Activated T-cell treated with anti-CD3 and anti-CD28 coated beads, Interleukin-2, amount 50 U/mL, for 72 hours (primary cell): ENCODE measurements around the gene KLHL29. TPM values are rescaled to one million over a fixed set of nuclear protein-coding genes. Genes with fewer than 3 reads are reported as not detected.

Experiments
- ATAC-seq, 2 donors: fragments of 150-1000 bp; cut with Tn5 transposase; replicated peaks in 1 of 2; 2 replicates each; pipeline ENCODE4 v1.10.0; 2021; ENCODE audit warnings: moderate library complexity in 2 of 2, mild to moderate bottlenecking in 1 of 2
- DNase-seq, 2 donors: peaks; one replicate each; pipeline ENCODE4 v3.0.0; 2021 to 2022; ENCODE audit warnings: mixed read lengths in 1 of 2
- H3K27ac Mint-ChIP-seq: one replicate; pipeline ENCODE4 v1.8.0; 2022; ENCODE audit warnings: mild to moderate bottlenecking, moderate library complexity, mixed read lengths
- H3K27me3 Mint-ChIP-seq: one replicate; pipeline ENCODE4 v1.8.0; 2022; ENCODE audit warnings: low read depth, mixed read lengths
- H3K36me3 Mint-ChIP-seq, 2 donors: one replicate each; pipeline ENCODE4 v1.8.0; 2022; ENCODE audit warnings: mixed read lengths in 2 of 2, mild to moderate bottlenecking in 1 of 2; ENCODE audit not compliant: insufficient read depth in 2 of 2
- H3K4me1 Mint-ChIP-seq: one replicate; pipeline ENCODE4 v1.8.0; 2022; ENCODE audit warnings: low read depth, mixed read lengths
- H3K4me3 Mint-ChIP-seq, 2 donors: one replicate each; pipeline ENCODE4 v1.8.0; 2022; ENCODE audit warnings: mild to moderate bottlenecking in 2 of 2, mixed read lengths in 2 of 2, moderate library complexity in 2 of 2
- H3K9me3 Mint-ChIP-seq, 2 donors: one replicate each; pipeline ENCODE4 v1.8.0; 2022; ENCODE audit warnings: mixed read lengths in 2 of 2
- total RNA-seq, 2 donors: library from RNA; stranded (reverse); gene quantifications; one replicate each; pipeline ENCODE4 v1.2.3, GENCODE V29; 2022

KLHL29 gene
- total RNA-seq, 2 donors from 2014 or later = 2.5 to 4.0 TPM

- H3K27me3 Mint-ChIP-seq = no peaks in the 10 kb centered on the region
- no peak for ATAC-seq
Measured at GRCh38 chr2:23686405-23687029, 301.5 kb downstream of the KLHL29 start.

GRCh38 chr2:23687214-23687613 is 302.2 kb downstream of the KLHL29 start:
- ATAC-seq = no peak

More at GRCh38 chr2:23686405-23687029, 301.5 kb downstream of the KLHL29 start:
- Mint-ChIP-seq H3K4me1 (peaks cover 4% of the 10 kb centered on the region), H3K27ac (no peak overlapping the region), H3K36me3 (no peaks in the 10 kb centered on the region), H3K4me3 (no peak overlapping the region), H3K9me3 (no peaks in the 10 kb centered on the region)
- no peak for DNase-seq

DNA sequence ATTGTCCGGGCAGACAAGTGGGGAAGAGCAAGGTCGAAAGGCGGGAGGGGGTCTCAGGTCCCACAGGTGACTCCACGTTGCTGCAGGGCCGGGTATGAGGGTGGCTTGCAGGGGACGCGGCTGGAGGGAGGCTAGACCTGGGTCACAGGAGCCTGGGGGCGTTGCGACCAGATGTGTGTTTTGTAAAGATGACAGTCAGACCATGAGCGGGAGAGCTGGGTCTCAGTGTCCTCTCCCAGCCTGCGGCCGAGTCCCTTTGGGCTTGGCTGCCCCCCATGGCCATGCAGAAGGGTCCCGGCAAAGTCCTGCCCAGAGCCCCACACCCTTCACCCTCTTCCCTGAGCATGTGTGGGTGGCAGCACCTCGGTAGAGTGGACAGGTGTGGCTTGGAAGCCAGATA is 302.7 kb downstream of the KLHL29 start:
- Mint-ChIP-seq H3K4me3 (no peak overlapping the region), H3K36me3 (no peaks in the 10 kb centered on the region), H3K4me1 (peaks cover 4% of the 10 kb centered on the region), H3K27me3 (no peaks in the 10 kb centered on the region), H3K9me3 (no peaks in the 10 kb centered on the region), H3K27ac (no peak overlapping the region)
- no peak for ATAC-seq
- no peak for DNase-seq

More at GRCh38 chr2:23687214-23687613, 302.2 kb downstream of the KLHL29 start:
- Mint-ChIP-seq H3K27me3 (no peaks in the 10 kb centered on the region), H3K9me3 (no peaks in the 10 kb centered on the region), H3K36me3 (no peaks in the 10 kb centered on the region), H3K27ac (no peak overlapping the region), H3K4me3 (no peak overlapping the region), H3K4me1 (peaks cover 4% of the 10 kb centered on the region)
- DNase-seq = no peak

- Mint-ChIP-seq H3K36me3 (no peaks in the 10 kb centered on the region), H3K4me1 (peaks cover 4% of the 10 kb centered on the region), H3K4me3 (no peak overlapping the region), H3K9me3 (no peaks in the 10 kb centered on the region), H3K27ac (no peak overlapping the region), H3K27me3 (no peaks in the 10 kb centered on the region)
- DNase-seq (no peak), ATAC-seq (no peak)
Measured at GRCh38 chr2:23688486-23689130, 303.6 kb downstream of the KLHL29 start.

DNA sequence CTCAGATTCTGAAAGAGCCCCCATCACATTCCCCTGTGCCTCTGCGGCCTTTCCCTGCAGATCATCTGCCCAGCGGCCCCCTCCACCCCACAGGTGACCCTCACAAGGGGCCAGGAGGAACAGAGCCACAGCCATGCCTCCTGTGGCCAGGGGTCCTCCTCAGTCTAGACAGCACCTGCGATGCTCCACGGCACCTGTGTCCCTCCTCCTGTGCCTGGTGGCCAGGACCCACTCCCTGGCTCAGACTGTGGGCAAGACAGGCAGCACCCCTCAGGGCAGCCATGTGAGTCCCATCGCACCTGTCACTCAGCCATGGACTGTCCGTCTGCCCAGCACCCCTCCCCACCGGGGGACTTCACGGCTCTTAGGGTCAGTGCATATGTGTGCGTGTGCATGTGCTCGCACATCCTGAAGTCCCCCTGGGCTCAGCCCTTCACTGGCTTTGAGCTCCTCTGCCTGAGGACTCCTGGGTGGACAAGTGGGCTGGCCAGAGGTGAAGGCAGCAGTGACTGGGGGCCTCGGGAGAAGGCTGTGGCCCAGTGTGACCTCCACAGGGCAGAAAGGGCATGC is 304.2 kb downstream of the KLHL29 start:
- H3K4me3 Mint-ChIP-seq = no peak overlapping the region
- H3K36me3 Mint-ChIP-seq = no peaks in the 10 kb centered on the region
- H3K27ac Mint-ChIP-seq = no peak overlapping the region
- DNase-seq = no peak
- H3K9me3 Mint-ChIP-seq = no peaks in the 10 kb centered on the region
- peaks cover 4% of the 10 kb centered on the region for H3K4me1 Mint-ChIP-seq
- no peak for ATAC-seq
- no peaks in the 10 kb centered on the region for H3K27me3 Mint-ChIP-seq

DNA sequence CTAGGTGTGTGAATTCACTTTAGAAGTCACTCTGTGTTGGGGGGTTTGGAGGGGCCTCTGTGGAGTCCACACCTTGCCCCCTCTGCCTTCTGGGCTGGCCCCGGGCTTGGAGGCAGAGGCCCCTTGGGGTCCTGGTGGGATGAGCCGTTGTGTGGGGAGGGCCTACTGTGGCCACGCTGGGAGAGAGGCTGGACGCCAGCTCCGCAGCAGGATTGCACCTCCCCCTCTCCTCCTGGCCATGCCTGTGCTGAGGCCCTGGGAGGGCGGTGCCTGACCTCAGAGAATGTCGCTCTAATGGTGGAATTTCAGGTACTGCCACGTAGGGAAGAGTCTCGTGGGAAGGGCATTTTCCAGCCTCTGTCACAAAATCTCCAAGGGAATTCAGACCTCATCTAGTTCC is 304.9 kb downstream of the KLHL29 start:
- DNase-seq = no peak
- Mint-ChIP-seq H3K27me3 (no peaks in the 10 kb centered on the region), H3K36me3 (no peaks in the 10 kb centered on the region), H3K4me3 (no peak overlapping the region), H3K27ac (no peak overlapping the region), H3K4me1 (peaks cover 4% of the 10 kb centered on the region), H3K9me3 (no peaks in the 10 kb centered on the region)
- ATAC-seq = no peak

DNA sequence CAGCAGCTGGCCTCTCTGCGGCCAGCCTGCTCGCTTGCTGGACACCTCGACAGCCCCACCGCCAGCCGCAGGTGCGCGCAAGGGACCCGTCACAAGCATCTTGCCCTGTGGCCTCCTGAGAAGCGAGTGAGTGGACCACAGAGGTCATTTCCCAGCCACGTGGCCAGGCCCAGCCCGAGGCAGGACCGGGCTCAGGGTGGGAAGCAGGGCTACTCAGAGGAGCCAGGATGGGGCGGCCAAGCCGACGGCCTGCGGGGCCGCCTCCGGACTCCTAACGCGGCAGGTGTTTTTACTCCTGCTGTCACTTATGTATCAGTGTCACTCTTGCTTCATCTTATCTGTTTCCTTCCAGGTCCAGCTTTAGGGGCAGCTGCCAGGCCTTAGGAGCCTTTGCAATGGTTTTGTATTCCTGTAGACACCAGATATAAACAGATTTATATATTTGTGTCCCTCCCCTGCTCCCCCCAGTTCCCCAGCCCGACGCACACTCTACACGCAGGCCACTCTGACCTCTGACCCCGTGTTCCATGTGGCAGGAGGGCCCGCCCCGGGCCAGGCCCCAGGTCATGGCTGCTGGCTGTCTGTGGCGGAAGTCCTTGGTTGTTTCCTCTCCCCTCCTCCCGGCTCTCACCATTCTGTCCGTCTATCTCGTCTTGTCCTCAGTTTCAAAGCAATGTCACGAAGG is 305.6 kb downstream of the KLHL29 start:
- ATAC-seq = no peak
- Mint-ChIP-seq H3K9me3 (no peaks in the 10 kb centered on the region), H3K27ac (no peak overlapping the region), H3K4me3 (no peak overlapping the region), H3K36me3 (no peaks in the 10 kb centered on the region), H3K27me3 (no peaks in the 10 kb centered on the region), H3K4me1 (peaks cover 4% of the 10 kb centered on the region)
- no peak for DNase-seq

GRCh38 chr2:23691106-23691470 is 306.1 kb downstream of the KLHL29 start:
- no peak for DNase-seq
- H3K4me1 Mint-ChIP-seq = peaks cover 3% of the 10 kb centered on the region
- H3K36me3 Mint-ChIP-seq = no peaks in the 10 kb centered on the region
- no peak overlapping the region for H3K4me3 Mint-ChIP-seq
- H3K27me3 Mint-ChIP-seq = no peaks in the 10 kb centered on the region
- ATAC-seq = no peak
- no peaks in the 10 kb centered on the region for H3K9me3 Mint-ChIP-seq
- H3K27ac Mint-ChIP-seq = no peak overlapping the region

GRCh38 chr2:23691565-23691964 is 306.6 kb downstream of the KLHL29 start:
- Mint-ChIP-seq H3K36me3 (no peaks in the 10 kb centered on the region), H3K27ac (no peak overlapping the region)

GRCh38 chr2:23692263-23692662 is 307.3 kb downstream of the KLHL29 start:
- Mint-ChIP-seq H3K4me3 (no peak overlapping the region), H3K27ac (no peak overlapping the region), H3K4me1 (no peaks in the 10 kb centered on the region), H3K36me3 (no peaks in the 10 kb centered on the region), H3K27me3 (no peaks in the 10 kb centered on the region), H3K9me3 (no peaks in the 10 kb centered on the region)
- ATAC-seq = no peak
- no peak for DNase-seq

More at GRCh38 chr2:23691565-23691964, 306.6 kb downstream of the KLHL29 start:
- H3K4me3 Mint-ChIP-seq = no peak overlapping the region
- H3K4me1 Mint-ChIP-seq = no peaks in the 10 kb centered on the region
- no peaks in the 10 kb centered on the region for H3K9me3 Mint-ChIP-seq
- H3K27me3 Mint-ChIP-seq = no peaks in the 10 kb centered on the region
- ATAC-seq = no peak
- DNase-seq = no peak

DNA sequence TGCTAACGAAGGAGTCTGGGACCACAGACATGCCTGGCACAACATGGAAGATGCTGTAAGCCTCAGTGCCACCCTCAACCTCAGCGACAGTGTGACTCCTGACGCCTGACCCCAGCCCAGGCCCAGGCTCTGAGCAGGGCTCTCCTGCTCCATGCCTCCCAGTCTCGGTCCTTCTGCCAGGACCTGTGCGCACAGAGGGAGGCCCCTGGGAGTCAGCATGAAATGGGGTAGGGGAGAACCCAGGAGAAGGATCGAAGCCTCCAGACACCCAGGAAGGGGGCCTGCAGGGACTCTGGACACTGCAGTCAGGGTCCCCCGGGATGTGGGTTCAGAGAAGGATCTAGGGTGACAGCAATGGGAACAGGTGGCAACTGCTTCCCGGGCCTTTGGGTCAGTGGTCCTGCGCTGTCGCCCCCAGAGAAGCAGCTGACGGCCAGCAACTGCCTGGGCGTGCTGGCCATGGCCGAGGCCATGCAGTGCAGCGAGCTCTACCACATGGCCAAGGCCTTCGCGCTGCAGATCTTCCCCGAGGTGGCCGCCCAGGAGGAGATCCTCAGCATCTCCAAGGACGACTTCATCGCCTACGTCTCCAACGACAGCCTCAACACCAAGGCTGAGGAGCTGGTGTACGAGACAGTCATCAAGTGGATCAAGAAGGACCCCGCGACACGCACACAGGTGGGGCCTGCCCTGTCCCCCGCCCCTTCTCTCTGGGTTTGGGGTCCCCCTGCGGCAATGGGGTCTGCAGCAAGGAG is 308.0 kb downstream of the KLHL29 start:
- H3K27me3 Mint-ChIP-seq = no peaks in the 10 kb centered on the region
- ATAC-seq (no peak), DNase-seq (no peak)
- H3K4me3 Mint-ChIP-seq = no peak overlapping the region
- no peaks in the 10 kb centered on the region for H3K9me3 Mint-ChIP-seq
- H3K4me1 Mint-ChIP-seq = no peaks in the 10 kb centered on the region
- no peak overlapping the region for H3K27ac Mint-ChIP-seq
- H3K36me3 Mint-ChIP-seq = no peaks in the 10 kb centered on the region

GRCh38 chr2:23693606-23693951 is 308.6 kb downstream of the KLHL29 start:
- Mint-ChIP-seq H3K4me3 (no peak overlapping the region), H3K9me3 (no peaks in the 10 kb centered on the region), H3K27me3 (no peaks in the 10 kb centered on the region), H3K36me3 (no peaks in the 10 kb centered on the region), H3K27ac (no peak overlapping the region), H3K4me1 (no peaks in the 10 kb centered on the region)
- DNase-seq (no peak), ATAC-seq (no peak)
